Activated effector memory CD4-positive, alpha-beta T cell treated with Interleukin-2 at 50 U/mL for 16 hours (primary cell): Measurements from ENCODE around the gene OGDHL.

Source experiments
- DNase-seq: peaks from one replicate; pipeline ENCODE4 v3.0.0-alpha.2; 2020

OGDHL gene

GRCh38 chr10:49686651-49687050, 75.5 kb downstream of the OGDHL start:
- DNase-seq: no peak
